ENCODE data around the gene VWF.
"Not testable (repeated sequence)": the region's sequence is repeated elsewhere in the genome, so short reads cannot be mapped to it uniquely, and the experiment has no call there.

The VWF gene

GRCh38 chr12:6040815-6041214, 83.7 kb downstream of the VWF start:
- H3K27ac Mint-ChIP-seq (ENCODE audit: low read depth): no peak overlapping the region
- DNase-seq (ENCODE audit: low spot score in 2 of 2) (no peak), ATAC-seq (replicated peaks; ENCODE audit: extremely low read depth, poor library complexity, severe bottlenecking) (no peak)
- peaks cover 21% of the 10 kb centered on the region for H3K27me3 Mint-ChIP-seq
- no peak overlapping the region for H3K4me3 Mint-ChIP-seq
- peaks cover 5% of the 10 kb centered on the region for H3K4me1 Mint-ChIP-seq
- H3K9me3 Mint-ChIP-seq: no peaks in the 10 kb centered on the region
- H3K36me3 Mint-ChIP-seq (ENCODE audit: insufficient read depth): no peaks in the 10 kb centered on the region

GRCh38 chr12:6039894-6040601, 84.4 kb downstream of the VWF start:
- H3K27me3 Mint-ChIP-seq: peaks cover 21% of the 10 kb centered on the region
- H3K36me3 Mint-ChIP-seq (ENCODE audit: insufficient read depth): no peaks in the 10 kb centered on the region
- peak; percentile 66 for ATAC-seq (replicated peaks; ENCODE audit: extremely low read depth, poor library complexity, severe bottlenecking)
- H3K9me3 Mint-ChIP-seq: no peaks in the 10 kb centered on the region
- H3K4me3 Mint-ChIP-seq: no peak overlapping the region
- DNase-seq (ENCODE audit: low spot score in 2 of 2): peak in 1 of 2 donors; percentile 20
- H3K27ac Mint-ChIP-seq (ENCODE audit: low read depth): no peak overlapping the region
- H3K4me1 Mint-ChIP-seq: peaks cover 5% of the 10 kb centered on the region

GRCh38 chr12:6038160-6038559, 86.3 kb downstream of the VWF start:
- ATAC-seq (replicated peaks; ENCODE audit: extremely low read depth, poor library complexity, severe bottlenecking): no peak
- no peaks in the 10 kb centered on the region for H3K9me3 Mint-ChIP-seq
- peaks cover 5% of the 10 kb centered on the region for H3K4me1 Mint-ChIP-seq
- peak overlapping the region; percentile 69 for H3K27ac Mint-ChIP-seq (ENCODE audit: low read depth)
- no peaks in the 10 kb centered on the region for H3K36me3 Mint-ChIP-seq (ENCODE audit: insufficient read depth)
- H3K4me3 Mint-ChIP-seq: no peak overlapping the region
- H3K27me3 Mint-ChIP-seq: peaks cover 6% of the 10 kb centered on the region
- peak in 1 of 2 donors; percentile 14 for DNase-seq (ENCODE audit: low spot score in 2 of 2)

- Mint-ChIP-seq H3K4me3 (no peak overlapping the region), H3K9me3 (no peaks in the 10 kb centered on the region), H3K36me3 (ENCODE audit: insufficient read depth) (no peaks in the 10 kb centered on the region), H3K27me3 (no peaks in the 10 kb centered on the region), H3K4me1 (peaks cover 5% of the 10 kb centered on the region), H3K27ac (ENCODE audit: low read depth) (no peak overlapping the region)
- no peak for DNase-seq (ENCODE audit: low spot score in 2 of 2)
- no peak for ATAC-seq (replicated peaks; ENCODE audit: extremely low read depth, poor library complexity, severe bottlenecking)
Measured at GRCh38 chr12:6037459-6037858, 87.0 kb downstream of the VWF start.

GRCh38 chr12:6036509-6036908, 88.0 kb downstream of the VWF start:
- no peak overlapping the region for H3K27ac Mint-ChIP-seq (ENCODE audit: low read depth)
- peaks cover 5% of the 10 kb centered on the region for H3K4me1 Mint-ChIP-seq
- no peak for DNase-seq (ENCODE audit: low spot score in 2 of 2)
- no peaks in the 10 kb centered on the region for H3K36me3 Mint-ChIP-seq (ENCODE audit: insufficient read depth)
- no peak for ATAC-seq (replicated peaks; ENCODE audit: extremely low read depth, poor library complexity, severe bottlenecking)
- no peak overlapping the region for H3K4me3 Mint-ChIP-seq
- H3K27me3 Mint-ChIP-seq: no peaks in the 10 kb centered on the region
- no peaks in the 10 kb centered on the region for H3K9me3 Mint-ChIP-seq

GRCh38 chr12:6034596-6034995, 89.9 kb downstream of the VWF start:
- H3K4me3 Mint-ChIP-seq: no peak overlapping the region
- no peaks in the 10 kb centered on the region for H3K4me1 Mint-ChIP-seq
- ATAC-seq (replicated peaks; ENCODE audit: extremely low read depth, poor library complexity, severe bottlenecking) (no peak), DNase-seq (ENCODE audit: low spot score in 2 of 2) (no peak)
- no peak overlapping the region for H3K27ac Mint-ChIP-seq (ENCODE audit: low read depth)
- H3K36me3 Mint-ChIP-seq (ENCODE audit: insufficient read depth): no peaks in the 10 kb centered on the region
- no peaks in the 10 kb centered on the region for H3K9me3 Mint-ChIP-seq
- peaks cover 12% of the 10 kb centered on the region for H3K27me3 Mint-ChIP-seq

- no peak for DNase-seq (ENCODE audit: low spot score in 2 of 2)
- peaks cover 22% of the 10 kb centered on the region for H3K27me3 Mint-ChIP-seq
- peaks cover 2% of the 10 kb centered on the region for H3K36me3 Mint-ChIP-seq (ENCODE audit: insufficient read depth)
- no peaks in the 10 kb centered on the region for H3K4me1 Mint-ChIP-seq
- no peak overlapping the region for H3K4me3 Mint-ChIP-seq
- ATAC-seq (replicated peaks; ENCODE audit: extremely low read depth, poor library complexity, severe bottlenecking): no peak
- H3K9me3 Mint-ChIP-seq: no peaks in the 10 kb centered on the region
- H3K27ac Mint-ChIP-seq (ENCODE audit: low read depth): no peak overlapping the region
Measured at GRCh38 chr12:6033546-6033945, 90.9 kb downstream of the VWF start.

- Mint-ChIP-seq H3K4me1 (no peaks in the 10 kb centered on the region), H3K36me3 (ENCODE audit: insufficient read depth) (peaks cover 2% of the 10 kb centered on the region), H3K27ac (ENCODE audit: low read depth) (no peak overlapping the region), H3K27me3 (peaks cover 25% of the 10 kb centered on the region), H3K9me3 (no peaks in the 10 kb centered on the region), H3K4me3 (no peak overlapping the region)
- ATAC-seq (replicated peaks; ENCODE audit: extremely low read depth, poor library complexity, severe bottlenecking) (no peak), DNase-seq (ENCODE audit: low spot score in 2 of 2) (no peak)
Measured at GRCh38 chr12:6032726-6033125, 91.7 kb downstream of the VWF start.

GRCh38 chr12:6031001-6031400, 93.5 kb downstream of the VWF start:
- peaks cover 5% of the 10 kb centered on the region for H3K9me3 Mint-ChIP-seq
- no peak for DNase-seq (ENCODE audit: low spot score in 2 of 2)
- H3K4me3 Mint-ChIP-seq: no peak overlapping the region
- H3K27ac Mint-ChIP-seq (ENCODE audit: low read depth): no peak overlapping the region
- no peak for ATAC-seq (replicated peaks; ENCODE audit: extremely low read depth, poor library complexity, severe bottlenecking)
- H3K27me3 Mint-ChIP-seq: peaks cover 42% of the 10 kb centered on the region
- peaks cover 2% of the 10 kb centered on the region for H3K36me3 Mint-ChIP-seq (ENCODE audit: insufficient read depth)
- H3K4me1 Mint-ChIP-seq: no peaks in the 10 kb centered on the region

GRCh38 chr12:6030081-6030480, 94.4 kb downstream of the VWF start:
- peaks cover 51% of the 10 kb centered on the region for H3K27me3 Mint-ChIP-seq
- ATAC-seq (replicated peaks; ENCODE audit: extremely low read depth, poor library complexity, severe bottlenecking) (no peak), DNase-seq (ENCODE audit: low spot score in 2 of 2) (no peak)
- H3K9me3 Mint-ChIP-seq: peaks cover 5% of the 10 kb centered on the region
- no peak overlapping the region for H3K4me3 Mint-ChIP-seq
- H3K27ac Mint-ChIP-seq (ENCODE audit: low read depth): no peak overlapping the region
- H3K36me3 Mint-ChIP-seq (ENCODE audit: insufficient read depth): peaks cover 2% of the 10 kb centered on the region
- no peaks in the 10 kb centered on the region for H3K4me1 Mint-ChIP-seq

GRCh38 chr12:6029401-6029800, 95.1 kb downstream of the VWF start:
- Mint-ChIP-seq H3K4me1 (no peaks in the 10 kb centered on the region), H3K27ac (ENCODE audit: low read depth) (no peak overlapping the region), H3K27me3 (peaks cover 58% of the 10 kb centered on the region), H3K9me3 (peaks cover 5% of the 10 kb centered on the region), H3K36me3 (ENCODE audit: insufficient read depth) (peaks cover 2% of the 10 kb centered on the region), H3K4me3 (no peak overlapping the region)
- ATAC-seq (replicated peaks; ENCODE audit: extremely low read depth, poor library complexity, severe bottlenecking): no peak
- DNase-seq (ENCODE audit: low spot score in 2 of 2): no peak

- no peak for DNase-seq (ENCODE audit: low spot score in 2 of 2)
- ATAC-seq (replicated peaks; ENCODE audit: extremely low read depth, poor library complexity, severe bottlenecking): no peak
- H3K27ac Mint-ChIP-seq (ENCODE audit: low read depth): no peak overlapping the region
- peaks cover 5% of the 10 kb centered on the region for H3K9me3 Mint-ChIP-seq
- H3K4me3 Mint-ChIP-seq: no peak overlapping the region
- H3K27me3 Mint-ChIP-seq: peaks cover 77% of the 10 kb centered on the region
- no peaks in the 10 kb centered on the region for H3K4me1 Mint-ChIP-seq
- peaks cover 2% of the 10 kb centered on the region for H3K36me3 Mint-ChIP-seq (ENCODE audit: insufficient read depth)
Measured at GRCh38 chr12:6026998-6027397, 97.5 kb downstream of the VWF start.

GRCh38 chr12:6025703-6026298, 98.7 kb downstream of the VWF start:
- not testable (repeated sequence) for ATAC-seq (replicated peaks; ENCODE audit: extremely low read depth, poor library complexity, severe bottlenecking); H3K27ac Mint-ChIP-seq (ENCODE audit: low read depth); H3K9me3 Mint-ChIP-seq; H3K4me3 Mint-ChIP-seq; H3K36me3 Mint-ChIP-seq (ENCODE audit: insufficient read depth); H3K4me1 Mint-ChIP-seq; DNase-seq (ENCODE audit: low spot score in 2 of 2)
- H3K27me3 Mint-ChIP-seq: peaks cover 82% of the 10 kb centered on the region

Data from central memory CD8-positive, alpha-beta T cell (primary cell).